Hindlimb muscle (tissue), 1 donor: ENCODE results near the gene ALDH8A1. TPM values are rescaled to one million over a fixed set of nuclear protein-coding genes. Genes with fewer than 3 reads are reported as not detected.

Source experiments
- DNase-seq: peaks from one replicate; pipeline ENCODE4 v3.0.0-alpha.2; 2013
- polyA plus RNA-seq: library from polyadenylated mRNA; unstranded; fragments of 120-200 nt; gene quantifications from one replicate; pipeline ENCODE4 v1.2.1, GENCODE V29; 2013; ENCODE audit not compliant: insufficient read length

Gene ALDH8A1
- polyA plus RNA-seq, 1 donor: 1.1 TPM

GRCh38 chr6:134870677-134871498 lies 79.0 kb downstream of the ALDH8A1 start:
- no peak for DNase-seq

DNA sequence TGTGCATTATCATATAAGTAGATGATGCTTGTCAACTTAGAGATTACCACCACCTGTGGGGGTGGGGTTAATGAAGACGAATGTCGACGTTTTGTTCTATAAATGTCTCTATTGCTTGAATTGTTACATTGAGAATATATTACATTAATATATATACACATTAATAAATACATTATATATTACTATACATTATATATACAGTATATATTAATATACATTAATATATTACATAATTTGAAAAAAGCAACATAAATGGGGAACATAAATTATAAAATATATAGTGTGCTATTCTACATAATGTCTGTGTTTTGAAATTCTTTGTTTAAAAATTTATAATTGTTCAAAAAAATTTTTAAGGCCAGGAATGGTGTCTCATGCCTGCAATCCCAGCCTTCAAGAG lies 81.1 kb downstream of the ALDH8A1 start:
- DNase-seq: no peak

Other genes starting within 250 kb of the ALDH8A1 start
- gene HBS1L, start 104.7 kb upstream of the ALDH8A1 start, polyA plus RNA-seq: 44.2 TPM
- 1.3 TPM for gene MYB, start 231.2 kb upstream of the ALDH8A1 start, polyA plus RNA-seq